ENCODE measurements around the gene GAB1. TPM values are rescaled to one million over a fixed set of nuclear protein-coding genes. Genes with fewer than 3 reads are reported as not detected.

Gene GAB1
- total and polyA plus RNA-seq, 2 of the 13 experiments (the other 11 are each of a cell fraction or from before 2014, with no cell fraction given), result 8.7 to 14.7 TPM

GRCh38 chr4:143396695-143397094 is 60.0 kb downstream of the GAB1 start (continued):
- TF ChIP-seq, protein P1, sequence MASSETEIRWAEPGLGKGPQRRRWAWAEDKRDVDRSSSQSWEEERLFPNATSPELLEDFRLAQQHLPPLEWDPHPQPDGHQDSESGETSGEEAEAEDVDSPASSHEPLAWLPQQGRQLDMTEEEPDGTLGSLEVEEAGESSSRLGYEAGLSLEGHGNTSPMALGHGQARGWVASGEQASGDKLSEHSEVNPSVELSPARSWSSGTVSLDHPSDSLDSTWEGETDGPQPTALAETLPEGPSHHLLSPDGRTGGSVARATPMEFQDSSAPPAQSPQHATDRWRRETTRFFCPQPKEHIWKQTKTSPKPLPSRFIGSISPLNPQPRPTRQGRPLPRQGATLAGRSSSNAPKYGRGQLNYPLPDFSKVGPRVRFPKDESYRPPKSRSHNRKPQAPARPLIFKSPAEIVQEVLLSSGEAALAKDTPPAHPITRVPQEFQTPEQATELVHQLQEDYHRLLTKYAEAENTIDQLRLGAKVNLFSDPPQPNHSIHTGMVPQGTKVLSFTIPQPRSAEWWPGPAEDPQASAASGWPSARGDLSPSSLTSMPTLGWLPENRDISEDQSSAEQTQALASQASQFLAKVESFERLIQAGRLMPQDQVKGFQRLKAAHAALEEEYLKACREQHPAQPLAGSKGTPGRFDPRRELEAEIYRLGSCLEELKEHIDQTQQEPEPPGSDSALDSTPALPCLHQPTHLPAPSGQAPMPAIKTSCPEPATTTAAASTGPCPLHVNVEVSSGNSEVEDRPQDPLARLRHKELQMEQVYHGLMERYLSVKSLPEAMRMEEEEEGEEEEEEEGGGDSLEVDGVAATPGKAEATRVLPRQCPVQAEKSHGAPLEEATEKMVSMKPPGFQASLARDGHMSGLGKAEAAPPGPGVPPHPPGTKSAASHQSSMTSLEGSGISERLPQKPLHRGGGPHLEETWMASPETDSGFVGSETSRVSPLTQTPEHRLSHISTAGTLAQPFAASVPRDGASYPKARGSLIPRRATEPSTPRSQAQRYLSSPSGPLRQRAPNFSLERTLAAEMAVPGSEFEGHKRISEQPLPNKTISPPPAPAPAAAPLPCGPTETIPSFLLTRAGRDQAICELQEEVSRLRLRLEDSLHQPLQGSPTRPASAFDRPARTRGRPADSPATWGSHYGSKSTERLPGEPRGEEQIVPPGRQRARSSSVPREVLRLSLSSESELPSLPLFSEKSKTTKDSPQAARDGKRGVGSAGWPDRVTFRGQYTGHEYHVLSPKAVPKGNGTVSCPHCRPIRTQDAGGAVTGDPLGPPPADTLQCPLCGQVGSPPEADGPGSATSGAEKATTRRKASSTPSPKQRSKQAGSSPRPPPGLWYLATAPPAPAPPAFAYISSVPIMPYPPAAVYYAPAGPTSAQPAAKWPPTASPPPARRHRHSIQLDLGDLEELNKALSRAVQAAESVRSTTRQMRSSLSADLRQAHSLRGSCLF (CRISPR knock-in tag; IDR thresholded peaks at IDR 0.05; ENCODE audit: borderline replicate concordance), result no peak
- TF ChIP-seq CENPT (CRISPR knock-in tag; IDR thresholded peaks at IDR 0.05; ENCODE audit: low read depth) (no peak), MAZ (IDR thresholded peaks at IDR 0.05; ENCODE audit: borderline replicate concordance, low read depth, low read length) (no peak), MAZ (CRISPR knock-in tag; IDR thresholded peaks at IDR 0.05; ENCODE audit: low read depth) (no peak), HMG20A (CRISPR knock-in tag; IDR thresholded peaks at IDR 0.05; ENCODE audit: borderline replicate concordance) (no peak)
- TF ChIP-seq, protein P2, sequence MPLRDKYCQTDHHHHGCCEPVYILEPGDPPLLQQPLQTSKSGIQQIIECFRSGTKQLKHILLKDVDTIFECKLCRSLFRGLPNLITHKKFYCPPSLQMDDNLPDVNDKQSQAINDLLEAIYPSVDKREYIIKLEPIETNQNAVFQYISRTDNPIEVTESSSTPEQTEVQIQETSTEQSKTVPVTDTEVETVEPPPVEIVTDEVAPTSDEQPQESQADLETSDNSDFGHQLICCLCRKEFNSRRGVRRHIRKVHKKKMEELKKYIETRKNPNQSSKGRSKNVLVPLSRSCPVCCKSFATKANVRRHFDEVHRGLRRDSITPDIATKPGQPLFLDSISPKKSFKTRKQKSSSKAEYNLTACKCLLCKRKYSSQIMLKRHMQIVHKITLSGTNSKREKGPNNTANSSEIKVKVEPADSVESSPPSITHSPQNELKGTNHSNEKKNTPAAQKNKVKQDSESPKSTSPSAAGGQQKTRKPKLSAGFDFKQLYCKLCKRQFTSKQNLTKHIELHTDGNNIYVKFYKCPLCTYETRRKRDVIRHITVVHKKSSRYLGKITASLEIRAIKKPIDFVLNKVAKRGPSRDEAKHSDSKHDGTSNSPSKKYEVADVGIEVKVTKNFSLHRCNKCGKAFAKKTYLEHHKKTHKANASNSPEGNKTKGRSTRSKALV (CRISPR knock-in tag; IDR thresholded peaks at IDR 0.05), result no peak
- TF ChIP-seq, protein P3, sequence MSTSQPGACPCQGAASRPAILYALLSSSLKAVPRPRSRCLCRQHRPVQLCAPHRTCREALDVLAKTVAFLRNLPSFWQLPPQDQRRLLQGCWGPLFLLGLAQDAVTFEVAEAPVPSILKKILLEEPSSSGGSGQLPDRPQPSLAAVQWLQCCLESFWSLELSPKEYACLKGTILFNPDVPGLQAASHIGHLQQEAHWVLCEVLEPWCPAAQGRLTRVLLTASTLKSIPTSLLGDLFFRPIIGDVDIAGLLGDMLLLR (CRISPR knock-in tag; IDR thresholded peaks at IDR 0.05), result no peak
